Erythroblast (primary cell): Measurements from ENCODE around the gene WSB1.

Experiments
- GATA1 ChIP-seq: IDR thresholded peaks from 2 replicates; pipeline ENCODE4 v1.6.1; 2011; ENCODE audit warnings: low read depth, mild to moderate bottlenecking, control low read depth, low read length, moderate library complexity
- POLR2A ChIP-seq: IDR thresholded peaks from 2 replicates; pipeline ENCODE4 v1.6.1; 2011; ENCODE audit warnings: mild to moderate bottlenecking, low read length

- TF ChIP-seq POLR2A (no peak), GATA1 (no peak)
Observed at GRCh38 chr17:27356091-27356705, 62.3 kb downstream of the WSB1 start.
